ENCODE data around the gene TAC4. TPM values are rescaled to one million over a fixed set of nuclear protein-coding genes. Genes with fewer than 3 reads are reported as not detected.
A peak's percentile ranks its signal among the peaks of the same experiment; 100 is the strongest.

TAC4 gene
- total and polyA plus RNA-seq, 2 of the 13 experiments (the other 11 are each of a cell fraction or from before 2014, with no cell fraction given): not detected

DNA sequence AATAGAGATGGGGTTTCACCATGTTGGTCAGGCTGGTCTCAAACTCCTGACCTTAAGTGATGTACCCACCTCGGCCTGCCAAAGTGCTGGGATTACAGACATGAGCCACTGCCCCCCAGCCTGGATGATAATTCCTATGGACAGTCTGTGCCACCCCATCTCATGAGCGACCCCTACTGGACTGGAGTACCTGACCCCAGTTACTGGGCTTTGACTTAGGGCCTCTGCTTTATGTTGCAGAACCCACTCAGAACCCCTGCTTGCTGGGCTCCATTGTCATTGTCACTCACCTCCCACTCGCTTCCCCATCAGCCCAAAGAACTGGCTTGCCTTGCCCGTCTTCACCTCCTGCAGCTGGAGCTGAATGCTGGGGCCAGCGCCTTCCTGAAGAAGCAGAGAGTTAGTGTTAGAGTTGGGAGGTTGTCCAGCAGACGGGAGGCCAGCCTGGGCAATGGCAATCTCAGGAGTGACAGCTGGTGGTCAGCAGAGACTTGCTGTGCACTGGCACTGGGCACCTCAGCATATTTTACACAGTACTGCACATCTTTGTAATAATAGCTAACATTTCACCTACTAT is 4.0 kb downstream of the TAC4 start:
- ChIA-PET POLR2A (no interaction called here), CTCF (ENCODE audit: low intra/inter-chr PET ratio, low total read pairs) (no interaction called here)
- no peak overlapping the region for H3K4me3 ChIP-seq (replicated peaks in 1 of 3; ENCODE audit: insufficient read depth in 1 of 3, low read depth in 2 of 3, low read length in 3 of 3)
- no peak overlapping the region for H2AFZ ChIP-seq (ENCODE audit: low read length)
- H3K9me3 ChIP-seq (ENCODE audit: low read length): no peaks in the 10 kb centered on the region
- no peaks in the 10 kb centered on the region for H3K27me3 ChIP-seq (ENCODE audit: control insufficient read depth in 1 of 2, insufficient read depth in 2 of 2, low read length in 2 of 2)
- ATAC-seq (peak; percentile 52), DNase-seq (ENCODE audit: low spot score) (no peak), FAIRE-seq (no peak)
- H3K4me1 ChIP-seq (ENCODE audit: insufficient read depth, low read length): peaks cover 13% of the 10 kb centered on the region
- in situ Hi-C loops (cut with HindIII; ENCODE audit: extremely low pct_ligation_motif_present, low pct_unique_long_range_greater_than_20kb): no loop called here
- no TSS peak for BruUV-seq (replicated peaks)
- intact Hi-C loops (cut with micrococcal nuclease; ENCODE audit: unreplicated experiment): no loop called here
- no peaks in the 10 kb centered on the region for H3K79me2 ChIP-seq (ENCODE audit: insufficient read depth, low read length)
- H3K36me3 ChIP-seq (replicated peaks in 1 of 2; ENCODE audit: control insufficient read depth in 1 of 2, insufficient read depth in 2 of 2, low read length in 2 of 2): no peaks in the 10 kb centered on the region
- no peak overlapping the region for H3K9ac ChIP-seq (ENCODE audit: insufficient read depth, low read depth, low read length)
- no peak overlapping the region for H3K4me2 ChIP-seq (ENCODE audit: low read depth, low read length)
- WGBS (ENCODE audit: low lambda C conversion rate): 80% methylated on average over 6 of the region's 6 CpGs
- H3K27ac ChIP-seq (ENCODE audit: extremely low read length, insufficient read depth, low read length): no peak overlapping the region
- H4K20me1 ChIP-seq (ENCODE audit: insufficient read depth, low read length): peaks cover 3% of the 10 kb centered on the region; the same call in 1 of the 2 replicates
- TF ChIP-seq MEIS2 (CRISPR knock-in tag; IDR thresholded peaks at IDR 0.05) (no peak), ZNF772 (CRISPR knock-in tag; IDR thresholded peaks at IDR 0.05) (no peak), NFYB (CRISPR knock-in tag; IDR thresholded peaks at IDR 0.05) (no peak), ZFYVE20 (CRISPR knock-in tag; IDR thresholded peaks at IDR 0.05; ENCODE audit: borderline replicate concordance, low read depth) (no peak), ZNF749 (CRISPR knock-in tag; IDR thresholded peaks at IDR 0.05; ENCODE audit: borderline replicate concordance) (no peak), ZNF674 (CRISPR knock-in tag; IDR thresholded peaks at IDR 0.05; ENCODE audit: low read depth) (no peak), PHF21A (CRISPR knock-in tag; IDR thresholded peaks at IDR 0.05) (no peak), FOXP1 (IDR thresholded peaks at IDR 0.05) (no peak), FOXP1 (CRISPR knock-in tag; IDR thresholded peaks at IDR 0.05) (no peak), RBFOX2 (IDR thresholded peaks at IDR 0.05; ENCODE audit: low read depth, low read length) (no peak), HOXA7 (CRISPR knock-in tag; IDR thresholded peaks at IDR 0.05) (no peak), TOPORS (CRISPR knock-in tag; IDR thresholded peaks at IDR 0.05) (no peak), STAG1 (CRISPR knock-in tag; IDR thresholded peaks at IDR 0.05) (peak; percentile 7; the same call in 1 of the 2 replicates), RFX1 (IDR thresholded peaks at IDR 0.05) (no peak), ZNF709 (CRISPR knock-in tag; IDR thresholded peaks at IDR 0.05) (no peak), KMT2A (CRISPR knock-in tag; IDR thresholded peaks at IDR 0.05) (no peak), NPAS2 (CRISPR knock-in tag; IDR thresholded peaks at IDR 0.05; ENCODE audit: borderline replicate concordance) (no peak), KAT8 (CRISPR knock-in tag; IDR thresholded peaks at IDR 0.05) (no peak), ZNF619 (CRISPR knock-in tag; IDR thresholded peaks at IDR 0.05) (no peak), ZNF780A (CRISPR knock-in tag; IDR thresholded peaks at IDR 0.05) (no peak), HMG20A (CRISPR knock-in tag; IDR thresholded peaks at IDR 0.05; ENCODE audit: borderline replicate concordance) (no peak)
- TF ChIP-seq, protein P1, sequence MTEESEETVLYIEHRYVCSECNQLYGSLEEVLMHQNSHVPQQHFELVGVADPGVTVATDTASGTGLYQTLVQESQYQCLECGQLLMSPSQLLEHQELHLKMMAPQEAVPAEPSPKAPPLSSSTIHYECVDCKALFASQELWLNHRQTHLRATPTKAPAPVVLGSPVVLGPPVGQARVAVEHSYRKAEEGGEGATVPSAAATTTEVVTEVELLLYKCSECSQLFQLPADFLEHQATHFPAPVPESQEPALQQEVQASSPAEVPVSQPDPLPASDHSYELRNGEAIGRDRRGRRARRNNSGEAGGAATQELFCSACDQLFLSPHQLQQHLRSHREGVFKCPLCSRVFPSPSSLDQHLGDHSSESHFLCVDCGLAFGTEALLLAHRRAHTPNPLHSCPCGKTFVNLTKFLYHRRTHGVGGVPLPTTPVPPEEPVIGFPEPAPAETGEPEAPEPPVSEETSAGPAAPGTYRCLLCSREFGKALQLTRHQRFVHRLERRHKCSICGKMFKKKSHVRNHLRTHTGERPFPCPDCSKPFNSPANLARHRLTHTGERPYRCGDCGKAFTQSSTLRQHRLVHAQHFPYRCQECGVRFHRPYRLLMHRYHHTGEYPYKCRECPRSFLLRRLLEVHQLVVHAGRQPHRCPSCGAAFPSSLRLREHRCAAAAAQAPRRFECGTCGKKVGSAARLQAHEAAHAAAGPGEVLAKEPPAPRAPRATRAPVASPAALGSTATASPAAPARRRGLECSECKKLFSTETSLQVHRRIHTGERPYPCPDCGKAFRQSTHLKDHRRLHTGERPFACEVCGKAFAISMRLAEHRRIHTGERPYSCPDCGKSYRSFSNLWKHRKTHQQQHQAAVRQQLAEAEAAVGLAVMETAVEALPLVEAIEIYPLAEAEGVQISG (CRISPR knock-in tag; IDR thresholded peaks at IDR 0.05): peak; percentile 72
- TF ChIP-seq, protein P2, sequence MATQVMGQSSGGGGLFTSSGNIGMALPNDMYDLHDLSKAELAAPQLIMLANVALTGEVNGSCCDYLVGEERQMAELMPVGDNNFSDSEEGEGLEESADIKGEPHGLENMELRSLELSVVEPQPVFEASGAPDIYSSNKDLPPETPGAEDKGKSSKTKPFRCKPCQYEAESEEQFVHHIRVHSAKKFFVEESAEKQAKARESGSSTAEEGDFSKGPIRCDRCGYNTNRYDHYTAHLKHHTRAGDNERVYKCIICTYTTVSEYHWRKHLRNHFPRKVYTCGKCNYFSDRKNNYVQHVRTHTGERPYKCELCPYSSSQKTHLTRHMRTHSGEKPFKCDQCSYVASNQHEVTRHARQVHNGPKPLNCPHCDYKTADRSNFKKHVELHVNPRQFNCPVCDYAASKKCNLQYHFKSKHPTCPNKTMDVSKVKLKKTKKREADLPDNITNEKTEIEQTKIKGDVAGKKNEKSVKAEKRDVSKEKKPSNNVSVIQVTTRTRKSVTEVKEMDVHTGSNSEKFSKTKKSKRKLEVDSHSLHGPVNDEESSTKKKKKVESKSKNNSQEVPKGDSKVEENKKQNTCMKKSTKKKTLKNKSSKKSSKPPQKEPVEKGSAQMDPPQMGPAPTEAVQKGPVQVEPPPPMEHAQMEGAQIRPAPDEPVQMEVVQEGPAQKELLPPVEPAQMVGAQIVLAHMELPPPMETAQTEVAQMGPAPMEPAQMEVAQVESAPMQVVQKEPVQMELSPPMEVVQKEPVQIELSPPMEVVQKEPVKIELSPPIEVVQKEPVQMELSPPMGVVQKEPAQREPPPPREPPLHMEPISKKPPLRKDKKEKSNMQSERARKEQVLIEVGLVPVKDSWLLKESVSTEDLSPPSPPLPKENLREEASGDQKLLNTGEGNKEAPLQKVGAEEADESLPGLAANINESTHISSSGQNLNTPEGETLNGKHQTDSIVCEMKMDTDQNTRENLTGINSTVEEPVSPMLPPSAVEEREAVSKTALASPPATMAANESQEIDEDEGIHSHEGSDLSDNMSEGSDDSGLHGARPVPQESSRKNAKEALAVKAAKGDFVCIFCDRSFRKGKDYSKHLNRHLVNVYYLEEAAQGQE (IDR thresholded peaks at IDR 0.05; ENCODE audit: borderline replicate concordance in 1 of 2, low read depth in 1 of 2, low read length in 2 of 2): no peak

All from HepG2 (cell line).